HepG2 (cell line): ENCODE measurements around the gene ADGRV1. TPM values are rescaled to one million over a fixed set of nuclear protein-coding genes. Genes with fewer than 3 reads are reported as not detected.

Experiments
- ATAC-seq: fragments of 200-7000 bp; cut with Tn5 transposase; 3 replicates; pipeline ENCODE4 v1.9.1; 2020; ENCODE audit warnings: mild to moderate bottlenecking, moderate library complexity
- BruUV-seq: library from RNA; stranded (reverse); fragments of 400-500 nt; replicated peaks from 2 replicates; lab custom pipeline; 2021; lab: Mats Ljungman, UMichigan
- CTCF ChIA-PET: fragments of 300-600 bp; formaldehyde crosslinking; extraction: SDS; loops from one replicate; lab custom pipeline; 2021; ENCODE audit warnings: low total read pairs, inconsistent platforms, low intra/inter-chr PET ratio; lab: Yijun Ruan, JAX
- POLR2A ChIA-PET: fragments of 350-600 bp; sonication (Branson Sonifier 250); formaldehyde crosslinking; loops from one replicate; lab custom pipeline; 2020; ENCODE audit warnings: antibody characterized with exemption, inconsistent platforms; lab: Yijun Ruan, JAX
- DNase-seq: peaks from one replicate; pipeline ENCODE4 v3.0.0-alpha.2; 2015; ENCODE audit warnings: low spot score
- FAIRE-seq: peaks from 3 replicates; lab custom pipeline; 2011; peaks lifted over from hg19 to GRCh38; lab: Jason Lieb, UNC
- H2AFZ ChIP-seq: one replicate; pipeline ENCODE4 v1.6.1; 2011; ENCODE audit warnings: low read length, inconsistent platforms
- H3K27ac ChIP-seq: fragments of 300-600 bp; 3 replicates; pipeline ENCODE4 v1.8.0; 2011; ENCODE audit warnings: mixed run types, mild to moderate bottlenecking, mixed read lengths, low read length, inconsistent platforms; ENCODE audit not compliant: insufficient read depth; ENCODE audit errors: extremely low read length
- H3K27me3 ChIP-seq, 2 experiments: fragments of 200-600 bp in 1 of 2; 2 replicates in 1 of 2; 3 replicates in 1 of 2; pipeline versions ENCODE4 v1.6.0 to v1.8.0; 2011; ENCODE audit warnings: low read length in 2 of 2, mild to moderate bottlenecking in 2 of 2, moderate library complexity in 2 of 2, inconsistent platforms in 1 of 2; ENCODE audit not compliant: insufficient read depth in 2 of 2, control insufficient read depth in 1 of 2
- H3K36me3 ChIP-seq, 2 experiments: fragments of 200-600 bp in 1 of 2; replicated peaks in 1 of 2; 2 replicates in 1 of 2; 3 replicates in 1 of 2; pipeline versions ENCODE4 v1.5.1 to v1.8.0; 2011; ENCODE audit warnings: low read length in 2 of 2, inconsistent platforms in 1 of 2; ENCODE audit not compliant: insufficient read depth in 2 of 2, control insufficient read depth in 1 of 2
- H3K4me1 ChIP-seq: 2 replicates; pipeline ENCODE4 v1.5.1; 2012; ENCODE audit warnings: low read length, inconsistent platforms; ENCODE audit not compliant: insufficient read depth
- H3K4me2 ChIP-seq: 2 replicates; pipeline ENCODE4 v1.6.0; 2011; ENCODE audit warnings: low read depth, low read length, inconsistent platforms
- H3K4me3 ChIP-seq, 3 experiments: fragments of 200-600 bp in 1 of 3; sonication (generic), shearing (Covaris generic) in 1 of 3; replicated peaks in 1 of 3; 2 replicates each; pipeline ENCODE4 v1.5.1; 2011 to 2016; ENCODE audit warnings: low read length in 3 of 3, inconsistent platforms in 2 of 3, low read depth in 2 of 3, mild to moderate bottlenecking in 2 of 3, control low read depth in 1 of 3, mixed read lengths in 1 of 3; ENCODE audit not compliant: insufficient read depth in 1 of 3
- H3K79me2 ChIP-seq: one replicate; pipeline ENCODE4 v1.6.1; 2011; ENCODE audit warnings: low read length, inconsistent platforms; ENCODE audit not compliant: insufficient read depth
- H3K9ac ChIP-seq: 2 replicates; pipeline ENCODE4 v1.6.0; 2011; ENCODE audit warnings: mild to moderate bottlenecking, low read depth, low read length, inconsistent platforms; ENCODE audit not compliant: insufficient read depth
- H3K9me3 ChIP-seq: 2 replicates; pipeline ENCODE4 v1.5.1; 2012; ENCODE audit warnings: mild to moderate bottlenecking, low read length
- H4K20me1 ChIP-seq: 2 replicates; pipeline ENCODE4 v1.6.0; 2011; ENCODE audit warnings: inconsistent platforms, mild to moderate bottlenecking, low read length, moderate library complexity; ENCODE audit not compliant: insufficient read depth
- CEBPB ChIP-seq: IDR thresholded peaks from 2 replicates; pipeline ENCODE4 v1.6.1; 2011; ENCODE audit warnings: low read depth, low read length, improper control_type of control experiment, borderline replicate concordance
- HNF4A ChIP-seq: sonication (generic); formaldehyde crosslinking; IDR thresholded peaks from 2 replicates; pipeline ENCODE4 v1.4.0; 2020; ENCODE audit warnings: missing genetic modification reagents
- HNRNPK ChIP-seq: fragments of 200-400 bp; formaldehyde crosslinking; IDR thresholded peaks from 2 replicates; pipeline ENCODE4 v1.6.1; 2018; ENCODE audit warnings: low read length, low read depth, moderate library complexity, mild to moderate bottlenecking; ENCODE audit not compliant: poor library complexity, severe bottlenecking
- KLF13 ChIP-seq: sonication (generic); formaldehyde crosslinking; IDR thresholded peaks from 2 replicates; pipeline ENCODE4 v1.4.0; 2020; ENCODE audit warnings: mild to moderate bottlenecking, missing genetic modification reagents
- MLXIP ChIP-seq: sonication (generic); formaldehyde crosslinking; IDR thresholded peaks from 2 replicates; pipeline ENCODE4 v1.9.0; 2021; ENCODE audit warnings: missing genetic modification reagents, borderline replicate concordance
- THAP9 ChIP-seq: sonication (generic); formaldehyde crosslinking; IDR thresholded peaks from 2 replicates; pipeline ENCODE4; 2020; ENCODE audit warnings: missing genetic modification reagents, mild to moderate bottlenecking, borderline replicate concordance
- TSC22D2 ChIP-seq: sonication (generic); formaldehyde crosslinking; IDR thresholded peaks from 2 replicates; pipeline ENCODE4 v1.5.1; 2020; ENCODE audit warnings: missing genetic modification reagents, mild to moderate bottlenecking, borderline replicate concordance
- XRCC5 ChIP-seq: fragments of 200-400 bp; formaldehyde crosslinking; optimal IDR thresholded peaks from 2 replicates; pipeline ENCODE3; 2017; ENCODE audit warnings: mild to moderate bottlenecking, low read length
- ZNF414 ChIP-seq: sonication (generic); formaldehyde crosslinking; IDR thresholded peaks from 2 replicates; pipeline ENCODE4 v1.5.0; 2020; ENCODE audit warnings: missing genetic modification reagents
- ZNF609 ChIP-seq: sonication (generic); formaldehyde crosslinking; IDR thresholded peaks from 2 replicates; pipeline ENCODE4 v1.4.0; 2020; ENCODE audit warnings: mild to moderate bottlenecking, missing genetic modification reagents, borderline replicate concordance
- ZNF878 ChIP-seq: sonication (generic); formaldehyde crosslinking; IDR thresholded peaks from 2 replicates; pipeline ENCODE4 v1.8.1; 2023; ENCODE audit warnings: mild to moderate bottlenecking, missing genetic modification reagents, moderate library complexity
- ZSCAN31 ChIP-seq: sonication (generic); formaldehyde crosslinking; IDR thresholded peaks from 2 replicates; pipeline ENCODE4 v1.5.0; 2020; ENCODE audit warnings: low read depth, mild to moderate bottlenecking, missing genetic modification reagents
- ZZZ3 ChIP-seq: sonication (generic); formaldehyde crosslinking; IDR thresholded peaks from 2 replicates; pipeline ENCODE4 v1.4.0; 2020; ENCODE audit warnings: missing genetic modification reagents, mild to moderate bottlenecking, borderline replicate concordance
- WGBS: methylation state at CpG from one replicate; pipeline ENCODE4 v1.1.6; 2017; ENCODE audit warnings: low lambda C conversion rate; 5-methylcytosine and 5-hydroxymethylcytosine counted together
- in situ Hi-C: cut with HindIII; loops from 2 replicates; pipeline ENCODE4 v1.10.0; 2017; ENCODE audit warnings: low pct_unique_long_range_greater_than_20kb; ENCODE audit not compliant: extremely low pct_ligation_motif_present
- intact Hi-C: fragments of 100-400 bp; cut with micrococcal nuclease; formaldehyde crosslinking; loops from one replicate; pipeline ENCODE4 v1.10.0; 2022; ENCODE audit not compliant: unreplicated experiment
- polyA plus RNA-seq, 8 experiments: library from polyadenylated mRNA; depleted of rRNA in 3 of 8; stranded (reverse) in 7 of 8; unstranded in 1 of 8; fragments of >200 nt; fragmentation: Illumina TruSeq in 4 of 8; extraction: Trizol in 4 of 8; gene quantifications; 2 replicates each; pipeline versions ENCODE4 v1.2.1 to v1.2.3, GENCODE V29; 2011 to 2016; ENCODE audit warnings: low read depth in 4 of 8, missing spikeins in 1 of 8, mixed read lengths in 1 of 8; ENCODE audit not compliant: insufficient read depth in 1 of 8
- total RNA-seq, 5 experiments: library from RNA; depleted of rRNA; stranded (reverse); fragments of >200 nt; fragmentation: Illumina TruSeq; extraction: Trizol; gene quantifications; 2 replicates each; pipeline ENCODE4 v1.2.3, GENCODE V29; 2016; ENCODE audit warnings: low read depth in 1 of 5

ADGRV1 gene
- total and polyA plus RNA-seq, 2 of the 13 experiments (the other 11 are each of a cell fraction or from before 2014, with no cell fraction given), result 1.7 to 3.9 TPM

GRCh38 chr5:90575712-90576111, 17.1 kb downstream of the ADGRV1 start:
- Histone ChIP-seq H2AFZ (no peak overlapping the region), H3K9me3 (no peaks in the 10 kb centered on the region), H3K4me3 (no peak overlapping the region), H3K27me3 (no peaks in the 10 kb centered on the region), H3K36me3 (no peaks in the 10 kb centered on the region), H3K79me2 (no peaks in the 10 kb centered on the region), H3K9ac (no peak overlapping the region), H3K27ac (no peak overlapping the region), H3K4me2 (no peak overlapping the region), H4K20me1 (no peaks in the 10 kb centered on the region), H3K4me1 (no peaks in the 10 kb centered on the region)
- BruUV-seq, result no TSS peak
- in situ Hi-C loops (no loop called here), intact Hi-C loops (no loop called here)
- ChIA-PET CTCF (no interaction called here), POLR2A (no interaction called here)
- WGBS, result 53% methylated on average over 3 of the region's 5 CpGs
- ATAC-seq (no peak; the same call in 2 of the 3 replicates), DNase-seq (no peak), FAIRE-seq (no peak)
- TF ChIP-seq THAP9 (CRISPR knock-in tag), result no peak
- no peak for TF ChIP-seq ZNF609
- no peak for TF ChIP-seq ZZZ3 (CRISPR knock-in tag)
- TF ChIP-seq CEBPB, result no peak
- no peak for TF ChIP-seq ZSCAN31 (CRISPR knock-in tag)
- no peak for TF ChIP-seq ZNF878 (CRISPR knock-in tag)
- TF ChIP-seq TSC22D2 (CRISPR knock-in tag), result no peak
- TF ChIP-seq KLF13 (CRISPR knock-in tag), result no peak
- TF ChIP-seq HNF4A (CRISPR knock-in tag), result no peak
- no peak for TF ChIP-seq XRCC5
- no peak for TF ChIP-seq MLXIP (CRISPR knock-in tag)
- TF ChIP-seq ZNF414 (CRISPR knock-in tag), result no peak
- no peak for TF ChIP-seq HNRNPK
